ENCODE results near the gene UTS2B. TPM values are rescaled to one million over a fixed set of nuclear protein-coding genes. Genes with fewer than 3 reads are reported as not detected.

The UTS2B gene
- total and polyA plus RNA-seq, 2 experiments from 2014 or later = 0.21 TPM; not detected in 1

- Mint-ChIP-seq H3K4me3 (no peak overlapping the region), H3K27me3 (ENCODE audit: insufficient read depth, low read depth, poor library complexity) (no peaks in the 10 kb centered on the region), H3K27ac (no peak overlapping the region), H3K4me1 (no peaks in the 10 kb centered on the region), H3K9me3 (peaks cover 13% of the 10 kb centered on the region; the same call in 2 of the 3 replicates), H3K36me3 (ENCODE audit: low read depth) (peaks cover 7% of the 10 kb centered on the region; the same call in 2 of the 3 replicates)
- no peaks in the 10 kb centered on the region for H3F3A ChIP-seq (replicated peaks; ENCODE audit: low read depth)
- no peaks in the 10 kb centered on the region for H3K36me3 ChIP-seq (ENCODE audit: insufficient read depth)
- H3K4me3 ChIP-seq = no peak overlapping the region
- ATAC-seq (no peak), DNase-seq (ENCODE audit: low spot score) (no peak)
- H2AFZ ChIP-seq = no peak overlapping the region
- H3K4me2 ChIP-seq = no peak overlapping the region
- H3K4me1 ChIP-seq (ENCODE audit: insufficient read depth) = no peaks in the 10 kb centered on the region
- no peaks in the 10 kb centered on the region for H4K20me1 ChIP-seq (replicated peaks; ENCODE audit: insufficient read depth)
- no peaks in the 10 kb centered on the region for H3K79me2 ChIP-seq (replicated peaks; ENCODE audit: insufficient read depth)
- no peaks in the 10 kb centered on the region for H3K27me3 ChIP-seq (ENCODE audit: insufficient read depth)
- no peaks in the 10 kb centered on the region for H3K9me2 ChIP-seq (ENCODE audit: insufficient read depth)
- TF ChIP-seq EZH2phosphoT487 (IDR thresholded peaks at IDR 0.05; ENCODE audit: unreplicated experiment) (no peak), CREB1 (CRISPR knock-in tag; IDR thresholded peaks at IDR 0.05; ENCODE audit: low read depth) (no peak), STAT1 (IDR thresholded peaks at IDR 0.05; ENCODE audit: unreplicated experiment) (no peak), ZNF331 (CRISPR knock-in tag; IDR thresholded peaks at IDR 0.05; ENCODE audit: low read depth) (no peak)
- H3K27ac ChIP-seq (ENCODE audit: low read depth) = no peak overlapping the region
Observed at GRCh38 chr3:191269289-191270085, 60.8 kb downstream of the UTS2B start.

- Histone ChIP-seq H3K27ac (ENCODE audit: low read depth) (no peak overlapping the region), H4K20me1 (replicated peaks; ENCODE audit: insufficient read depth) (no peaks in the 10 kb centered on the region), H3K36me3 (ENCODE audit: insufficient read depth) (no peaks in the 10 kb centered on the region), H3K4me2 (no peak overlapping the region), H3K4me3 (no peak overlapping the region), H3K79me2 (replicated peaks; ENCODE audit: insufficient read depth) (no peaks in the 10 kb centered on the region), H3K9me2 (ENCODE audit: insufficient read depth) (no peaks in the 10 kb centered on the region), H2AFZ (no peak overlapping the region), H3K4me1 (ENCODE audit: insufficient read depth) (no peaks in the 10 kb centered on the region), H3F3A (replicated peaks; ENCODE audit: low read depth) (no peaks in the 10 kb centered on the region), H3K27me3 (ENCODE audit: insufficient read depth) (no peaks in the 10 kb centered on the region)
- peaks cover 7% of the 10 kb centered on the region; the same call in 2 of the 3 replicates for H3K36me3 Mint-ChIP-seq (ENCODE audit: low read depth)
- H3K4me3 Mint-ChIP-seq = no peak overlapping the region
- H3K27me3 Mint-ChIP-seq (ENCODE audit: insufficient read depth, low read depth, poor library complexity) = no peaks in the 10 kb centered on the region
- DNase-seq (ENCODE audit: low spot score) = no peak
- H3K4me1 Mint-ChIP-seq = no peaks in the 10 kb centered on the region
- no peak for ATAC-seq
- no peak overlapping the region for H3K27ac Mint-ChIP-seq
- peaks cover 13% of the 10 kb centered on the region; the same call in 2 of the 3 replicates for H3K9me3 Mint-ChIP-seq
- TF ChIP-seq REST (IDR thresholded peaks at IDR 0.05; ENCODE audit: unreplicated experiment) = no peak
- TF ChIP-seq EZH2 (IDR thresholded peaks at IDR 0.05; ENCODE audit: low read depth, unreplicated experiment) = no peak
- TF ChIP-seq JUNB (IDR thresholded peaks at IDR 0.05; ENCODE audit: unreplicated experiment) = no peak
- TF ChIP-seq EZH2phosphoT487 (IDR thresholded peaks at IDR 0.05; ENCODE audit: unreplicated experiment) = no peak
- TF ChIP-seq ZNF331 (CRISPR knock-in tag; IDR thresholded peaks at IDR 0.05; ENCODE audit: low read depth) = no peak
- no peak for TF ChIP-seq ZNF114 (CRISPR knock-in tag; IDR thresholded peaks at IDR 0.05)
- TF ChIP-seq CTCF (conservative IDR thresholded peaks at IDR 0.05; ENCODE audit: low read depth in 2 of 2) = no peak
- TF ChIP-seq NANOG (IDR thresholded peaks at IDR 0.05; ENCODE audit: borderline replicate concordance) = no peak
- no peak for TF ChIP-seq POLR2AphosphoS5 (IDR thresholded peaks at IDR 0.05; ENCODE audit: low read depth)
- no peak for TF ChIP-seq CREB1 (CRISPR knock-in tag; IDR thresholded peaks at IDR 0.05; ENCODE audit: low read depth)
- TF ChIP-seq ETS1 (IDR thresholded peaks at IDR 0.05) = no peak
Observed at GRCh38 chr3:191268737-191269136, 61.6 kb downstream of the UTS2B start.

All from GM23338 (cell line).